WERI-Rb-1 (cell line): ENCODE data around the gene TRNAU1AP.
"Not testable (repeated sequence)": the region's sequence is repeated elsewhere in the genome, so short reads cannot be mapped to it uniquely, and the experiment has no call there.

ENCODE experiments used
- DNase-seq: peaks from one replicate; pipeline ENCODE4 v3.0.0-alpha.2; 2020
- H3K27ac ChIP-seq: fragments of 250-450 bp; sonication (Bioruptor Pico); 2 replicates; pipeline ENCODE4 v1.5.1; 2020; ENCODE audit warnings: mild to moderate bottlenecking, moderate library complexity
- H3K27me3 ChIP-seq: fragments of 250-450 bp; sonication (Bioruptor Pico); 2 replicates; pipeline ENCODE4 v1.5.1; 2021; ENCODE audit warnings: mild to moderate bottlenecking, low read depth, moderate library complexity; ENCODE audit not compliant: insufficient read depth, severe bottlenecking
- H3K36me3 ChIP-seq: fragments of 250-450 bp; sonication (Bioruptor Pico); 2 replicates; pipeline ENCODE4 v1.5.1; 2020; ENCODE audit warnings: mild to moderate bottlenecking, moderate library complexity
- H3K4me3 ChIP-seq: 2 replicates; pipeline ENCODE4 v1.5.1; 2011; ENCODE audit warnings: low read depth, mild to moderate bottlenecking, control low read depth, low read length
- H3K9me3 ChIP-seq: fragments of 250-450 bp; sonication (Bioruptor Pico); 2 replicates; pipeline ENCODE4 v1.5.1; 2021; ENCODE audit warnings: mild to moderate bottlenecking, moderate library complexity; ENCODE audit not compliant: severe bottlenecking
- TF ChIP-seq, protein P1 (sequence below): IDR thresholded peaks from 2 replicates; pipeline ENCODE4 v1.5.1; 2011; ENCODE audit warnings: low read depth, mild to moderate bottlenecking, control low read depth, inconsistent platforms, low read length

TRNAU1AP gene

DNA sequence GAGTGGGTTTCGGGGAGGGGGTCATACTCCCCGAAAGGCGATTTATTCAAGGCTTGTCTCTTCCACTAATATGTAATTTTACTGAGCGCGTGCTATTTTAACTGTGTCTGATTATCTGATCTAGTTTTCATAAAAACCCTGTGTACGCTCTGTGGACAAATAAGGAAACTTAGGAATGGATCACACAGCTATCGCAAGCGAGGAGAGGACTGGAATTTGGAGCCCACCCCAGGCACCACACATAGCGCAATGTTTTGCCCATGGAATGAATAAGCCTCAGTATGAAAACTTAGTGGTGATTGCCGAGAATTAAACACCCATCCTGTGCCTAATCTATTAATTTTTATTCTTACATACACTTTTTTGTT, 29.3 kb downstream of the TRNAU1AP start:
- TF ChIP-seq, protein P1, sequence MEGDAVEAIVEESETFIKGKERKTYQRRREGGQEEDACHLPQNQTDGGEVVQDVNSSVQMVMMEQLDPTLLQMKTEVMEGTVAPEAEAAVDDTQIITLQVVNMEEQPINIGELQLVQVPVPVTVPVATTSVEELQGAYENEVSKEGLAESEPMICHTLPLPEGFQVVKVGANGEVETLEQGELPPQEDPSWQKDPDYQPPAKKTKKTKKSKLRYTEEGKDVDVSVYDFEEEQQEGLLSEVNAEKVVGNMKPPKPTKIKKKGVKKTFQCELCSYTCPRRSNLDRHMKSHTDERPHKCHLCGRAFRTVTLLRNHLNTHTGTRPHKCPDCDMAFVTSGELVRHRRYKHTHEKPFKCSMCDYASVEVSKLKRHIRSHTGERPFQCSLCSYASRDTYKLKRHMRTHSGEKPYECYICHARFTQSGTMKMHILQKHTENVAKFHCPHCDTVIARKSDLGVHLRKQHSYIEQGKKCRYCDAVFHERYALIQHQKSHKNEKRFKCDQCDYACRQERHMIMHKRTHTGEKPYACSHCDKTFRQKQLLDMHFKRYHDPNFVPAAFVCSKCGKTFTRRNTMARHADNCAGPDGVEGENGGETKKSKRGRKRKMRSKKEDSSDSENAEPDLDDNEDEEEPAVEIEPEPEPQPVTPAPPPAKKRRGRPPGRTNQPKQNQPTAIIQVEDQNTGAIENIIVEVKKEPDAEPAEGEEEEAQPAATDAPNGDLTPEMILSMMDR, result no peak
- peaks cover 39% of the 10 kb centered on the region for H3K36me3 ChIP-seq
- H3K4me3 ChIP-seq, result peak overlapping the region; percentile 78
- DNase-seq, result no peak
- peak overlapping the region; percentile 81 for H3K27ac ChIP-seq
- H3K9me3 ChIP-seq, result no peaks in the 10 kb centered on the region
- no peaks in the 10 kb centered on the region for H3K27me3 ChIP-seq

- not testable (repeated sequence) for H3K36me3 ChIP-seq, H3K4me3 ChIP-seq, H3K9me3 ChIP-seq, H3K27ac ChIP-seq, H3K27me3 ChIP-seq, DNase-seq
These were observed 33.9 kb downstream of the TRNAU1AP start for GRCh38 chr1:28586585-28587391.

DNA sequence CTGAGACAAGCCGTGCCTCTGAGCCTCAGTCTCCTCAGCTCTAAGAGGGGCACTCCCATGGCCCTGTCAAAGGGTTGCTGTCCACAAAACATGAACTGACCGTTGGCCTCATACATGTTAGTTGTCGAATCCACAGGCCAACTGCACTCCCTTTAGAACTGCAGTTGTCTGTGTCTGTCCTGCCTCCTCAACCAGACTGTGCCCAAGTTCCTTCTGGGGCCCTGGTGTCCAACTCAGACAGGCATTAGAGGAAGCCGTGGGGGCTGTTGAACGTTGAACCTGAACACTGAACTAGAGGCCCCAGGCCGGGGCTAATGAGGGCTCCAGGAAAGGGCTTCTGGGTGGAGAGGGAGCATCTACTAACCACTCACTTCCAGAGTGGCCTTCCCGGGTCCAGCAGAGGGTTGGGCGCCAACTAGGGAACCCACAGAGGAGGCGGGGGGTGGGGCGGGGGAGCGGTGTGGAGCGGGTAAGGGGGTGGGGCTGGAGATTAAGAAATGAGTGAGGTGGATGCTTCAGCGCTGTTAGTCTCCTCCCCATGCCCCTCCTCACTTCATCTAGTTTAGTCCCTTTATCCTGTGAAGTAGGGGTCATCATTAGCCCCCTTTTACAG, 38.9 kb downstream of the TRNAU1AP start, which contains the start of gene RAB42:
Gene RAB42, plus strand, starts transcription at position 558 of the 613 bp plus-strand sequence. CDS start 247 bp downstream, outside the sequence.
- Histone ChIP-seq H3K27me3 (no peaks in the 10 kb centered on the region), H3K36me3 (no peaks in the 10 kb centered on the region), H3K9me3 (no peaks in the 10 kb centered on the region), H3K4me3 (peak within 1 kb of the TSS; percentile 60), H3K27ac (no peak within 1 kb of the TSS)
- TF ChIP-seq, protein P1, result no peak
- peak; percentile 66 for DNase-seq

- H3K4me3 ChIP-seq, result peak overlapping the region; percentile 60
- peak; percentile 11 for DNase-seq
- TF ChIP-seq, protein P1, result no peak
These were observed 39.6 kb downstream of the TRNAU1AP start for GRCh38 chr1:28592321-28593071.

DNA sequence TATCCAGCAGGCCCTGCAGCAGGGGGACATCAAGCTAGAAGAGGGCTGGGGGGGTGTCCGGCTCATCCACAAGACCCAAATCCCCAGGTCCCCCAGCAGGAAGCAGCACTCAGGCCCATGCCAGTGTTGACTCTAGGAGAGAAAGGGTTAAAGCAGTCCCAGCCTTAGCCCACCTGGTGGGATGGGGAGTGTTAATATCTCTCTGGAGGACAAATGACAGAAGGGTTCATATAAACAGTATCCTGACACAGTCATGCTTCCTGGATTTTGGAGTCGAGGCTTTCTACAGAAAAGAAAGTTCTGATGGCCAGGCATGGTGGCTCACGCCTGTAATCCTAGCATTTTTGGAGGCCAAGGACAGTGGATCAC, 41.1 kb downstream of the TRNAU1AP start:
- H3K27ac ChIP-seq, DNase-seq, H3K9me3 ChIP-seq, H3K27me3 ChIP-seq, H3K36me3 ChIP-seq, H3K4me3 ChIP-seq: not testable (repeated sequence)

More at GRCh38 chr1:28592321-28593071, 39.6 kb downstream of the TRNAU1AP start:
- H3K36me3 ChIP-seq, result no peaks in the 10 kb centered on the region
- H3K27me3 ChIP-seq, result no peaks in the 10 kb centered on the region
- H3K9me3 ChIP-seq, result no peaks in the 10 kb centered on the region
- H3K27ac ChIP-seq, result no peak overlapping the region

DNA sequence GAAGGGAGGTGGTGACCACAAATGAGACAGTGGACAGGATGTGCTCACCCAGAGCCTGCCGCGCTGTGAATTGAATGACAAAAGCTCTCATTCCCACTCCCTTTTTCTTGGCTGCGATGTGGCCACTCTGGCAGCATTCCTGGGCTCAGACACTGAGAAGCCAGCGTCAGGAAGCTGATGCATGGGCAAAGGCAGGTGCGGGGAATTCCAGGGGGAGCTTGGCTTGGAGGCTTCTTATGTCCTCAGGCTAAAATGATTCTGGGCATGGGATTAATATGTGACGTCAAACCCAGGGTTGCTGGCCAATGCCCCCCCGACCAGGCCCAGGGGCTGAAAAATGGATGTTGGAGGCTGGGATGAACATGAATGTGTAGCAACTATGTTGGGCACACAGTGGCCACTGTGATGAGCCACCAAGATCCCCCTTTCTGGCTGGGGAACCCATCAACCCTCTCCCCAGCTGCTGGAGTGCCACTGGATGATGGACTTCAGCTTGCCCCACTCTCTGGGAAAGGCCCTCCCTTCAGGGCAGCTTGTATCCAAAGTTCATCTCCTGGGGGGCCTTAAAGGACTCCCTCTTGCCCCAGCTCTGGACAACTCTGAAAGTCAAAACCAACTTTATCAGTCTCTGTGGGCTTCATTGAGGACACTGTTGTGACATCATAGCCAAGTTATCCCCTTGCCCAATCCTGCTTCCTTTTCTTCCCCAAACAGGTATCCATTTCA, 42.0 kb downstream of the TRNAU1AP start:
- H3K27ac ChIP-seq, H3K27me3 ChIP-seq, DNase-seq, H3K9me3 ChIP-seq, H3K4me3 ChIP-seq, H3K36me3 ChIP-seq: not testable (repeated sequence)
